Right lobe of liver (tissue), 4 donors: ENCODE measurements around the gene SEMA3A.

Source experiments
- CTCF ChIP-seq, 4 donors: fragments of 200-600 bp in 3 of 4; fragments of 450-650 bp in 1 of 4; IDR thresholded peaks; one replicate each; pipeline versions ENCODE4 v1.5.1 to v1.8.0; 2016 to 2022; ENCODE audit warnings: antibody characterized with exemption in 4 of 4, mild to moderate bottlenecking in 2 of 4
- POLR2A ChIP-seq: fragments of 450-650 bp; IDR thresholded peaks from one replicate; pipeline ENCODE4 v1.6.1; 2017; ENCODE audit warnings: antibody characterized with exemption, mild to moderate bottlenecking
- donor health status: DM: no; HTN: no; CAD: no.
- donor health status: DM: no; HTN: no; CAD: no.
- donor health status: DM: no; HTN: yes; CAD: no.

GRCh38 chr7:84230491-84230890, 35.9 kb upstream of the SEMA3A start:
- TF ChIP-seq CTCF (IDR thresholded peaks at IDR 0.05) (no peak), POLR2A (no peak)
